Fibroblast of the conjunctiva (primary cell): Measurements from ENCODE around the gene MTHFD1.
A peak's percentile ranks its signal among the peaks of the same experiment; 100 is the strongest.

Source experiments
- DNase-seq: peaks from one replicate; pipeline ENCODE4 v3.0.0-alpha.2; 2010; ENCODE audit warnings: low read depth

The MTHFD1 gene

DNA sequence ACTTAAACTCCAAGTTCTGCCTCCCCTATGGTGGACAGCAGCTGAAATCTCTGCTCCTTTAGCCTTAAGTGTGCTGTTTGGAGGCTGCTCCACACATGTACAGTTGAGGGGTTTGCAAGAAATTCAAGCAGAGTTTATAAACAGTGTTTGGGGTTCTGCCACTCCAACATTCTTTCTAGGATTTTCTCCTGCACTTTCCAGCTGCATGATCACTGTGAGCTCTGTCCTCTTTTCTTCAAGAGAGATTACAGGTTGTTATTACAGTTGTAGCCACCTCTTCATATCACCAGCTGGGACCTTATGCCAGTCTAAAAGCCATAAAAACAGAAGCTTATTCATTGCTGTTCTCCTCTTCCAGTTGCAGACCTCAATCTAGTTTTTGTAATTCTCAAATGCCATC lies 107.1 kb downstream of the MTHFD1 start:
- no peak for DNase-seq

DNA sequence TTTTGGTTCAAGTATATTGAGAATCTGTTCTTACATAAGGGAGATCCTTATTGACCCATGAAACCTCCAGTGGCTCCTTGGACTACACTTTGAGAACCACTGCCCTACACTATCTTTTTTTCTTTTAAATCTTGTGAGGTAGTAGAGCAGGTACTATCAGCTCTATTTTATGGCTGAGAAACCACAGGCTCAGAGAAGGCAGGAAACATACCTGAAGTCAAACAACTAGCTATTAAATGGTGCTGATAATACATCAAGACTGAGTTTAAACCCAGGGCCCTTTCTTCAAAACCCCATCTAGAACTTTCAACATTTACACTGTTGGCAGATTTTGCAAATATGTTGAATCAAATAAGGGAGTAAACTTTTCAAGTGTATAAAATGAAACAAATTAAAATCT lies 108.6 kb downstream of the MTHFD1 start:
- DNase-seq, result no peak

DNA sequence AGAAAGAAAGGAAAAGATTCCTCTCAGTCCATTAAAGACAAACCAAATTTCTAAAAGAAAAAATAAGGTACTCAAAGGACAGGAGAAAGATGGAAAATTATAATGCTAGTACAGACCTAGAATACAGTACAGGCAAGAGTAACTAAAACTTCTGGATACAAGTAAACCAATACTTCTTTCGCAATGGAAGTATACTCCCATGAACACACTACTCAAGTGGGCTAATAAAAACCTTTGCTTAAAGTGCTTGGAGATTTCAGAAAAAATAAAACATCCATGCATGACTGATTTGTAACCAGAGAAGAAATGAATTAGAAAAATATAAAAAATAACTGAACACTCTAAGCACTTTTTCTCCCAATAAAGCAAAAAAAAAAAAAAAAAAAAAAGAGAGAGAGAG lies 111.9 kb downstream of the MTHFD1 start:
- DNase-seq, result no peak

DNA sequence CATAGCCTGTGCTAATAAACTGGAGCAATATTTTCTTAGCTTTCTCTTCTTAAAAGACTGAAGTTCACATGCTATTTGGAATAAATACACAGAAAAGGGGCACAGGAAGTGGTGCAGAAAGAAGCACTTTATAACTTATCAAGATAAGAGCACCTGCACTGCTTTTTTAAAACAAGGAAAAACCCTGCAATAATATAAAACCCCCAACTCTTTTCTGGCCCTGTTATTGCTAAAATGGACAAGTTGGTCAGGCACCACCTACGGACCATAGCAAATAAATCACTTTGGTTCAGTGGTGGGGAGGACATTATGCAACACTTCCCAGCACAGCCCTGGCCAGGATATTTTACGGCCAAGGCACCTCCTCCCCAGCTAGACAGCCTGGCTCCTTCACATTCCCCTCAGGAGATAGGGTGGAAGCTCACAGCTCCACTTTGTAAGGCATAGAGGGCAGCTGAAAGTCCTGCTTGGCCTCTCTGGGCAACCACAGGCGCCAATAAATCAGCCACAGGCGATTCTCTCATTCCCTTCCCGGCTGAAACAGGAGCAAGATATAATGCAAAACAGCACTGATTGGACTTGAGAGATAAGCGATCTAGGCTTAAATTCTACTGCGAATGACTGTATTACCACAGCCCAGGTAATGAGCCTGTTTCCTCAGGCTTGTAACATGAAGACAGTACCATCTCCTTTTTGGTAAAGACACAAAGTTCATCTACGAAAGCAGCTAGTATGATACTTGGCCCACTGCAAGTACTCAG lies 113.4 kb downstream of the MTHFD1 start:
- DNase-seq, result peak; percentile 42

DNA sequence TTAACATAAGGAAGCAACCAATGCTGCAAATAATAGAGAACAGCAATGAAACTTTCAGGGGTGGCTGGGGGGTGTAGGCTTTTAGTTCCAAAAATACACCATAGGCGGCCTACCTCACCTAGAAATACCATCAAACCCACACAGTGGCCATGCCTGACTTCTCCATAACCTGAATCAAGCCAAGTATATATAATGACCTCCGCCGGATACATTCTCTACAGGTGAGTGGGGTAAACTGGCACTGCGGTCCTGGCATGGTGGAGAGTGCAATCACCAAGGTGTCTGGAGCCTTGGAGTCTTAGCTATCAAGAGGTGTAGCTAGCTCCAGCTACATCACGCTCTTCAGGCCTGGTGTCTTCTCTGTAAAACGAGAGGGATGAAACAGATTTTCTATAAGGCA lies 114.3 kb downstream of the MTHFD1 start:
- DNase-seq, result no peak

DNA sequence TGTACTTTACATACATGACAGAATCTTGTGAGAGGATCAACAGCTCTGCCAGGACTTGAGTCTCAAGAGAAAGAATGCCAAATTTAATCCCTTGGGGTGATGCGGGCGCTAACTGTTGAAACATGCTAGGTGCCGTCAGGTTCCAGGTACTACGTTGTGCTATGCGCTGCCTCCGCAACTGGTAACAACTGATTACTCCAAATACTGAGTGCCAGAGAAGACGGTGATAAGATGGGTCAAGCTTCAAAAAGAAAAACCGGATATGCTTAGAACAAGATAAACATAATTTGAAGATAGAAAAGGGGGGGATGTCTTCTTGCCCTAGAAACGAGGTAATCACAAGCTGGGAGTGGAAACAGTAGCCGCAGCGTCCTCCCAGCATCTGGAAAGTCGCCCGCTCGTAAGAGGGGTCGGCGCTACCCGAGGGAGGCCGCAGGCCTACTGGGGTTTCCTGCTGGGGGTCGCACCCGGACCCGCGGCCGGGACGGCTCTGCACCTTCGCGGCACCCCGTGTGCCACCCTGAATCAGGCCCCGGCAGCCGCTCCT lies 114.8 kb downstream of the MTHFD1 start:
- no peak for DNase-seq

DNA sequence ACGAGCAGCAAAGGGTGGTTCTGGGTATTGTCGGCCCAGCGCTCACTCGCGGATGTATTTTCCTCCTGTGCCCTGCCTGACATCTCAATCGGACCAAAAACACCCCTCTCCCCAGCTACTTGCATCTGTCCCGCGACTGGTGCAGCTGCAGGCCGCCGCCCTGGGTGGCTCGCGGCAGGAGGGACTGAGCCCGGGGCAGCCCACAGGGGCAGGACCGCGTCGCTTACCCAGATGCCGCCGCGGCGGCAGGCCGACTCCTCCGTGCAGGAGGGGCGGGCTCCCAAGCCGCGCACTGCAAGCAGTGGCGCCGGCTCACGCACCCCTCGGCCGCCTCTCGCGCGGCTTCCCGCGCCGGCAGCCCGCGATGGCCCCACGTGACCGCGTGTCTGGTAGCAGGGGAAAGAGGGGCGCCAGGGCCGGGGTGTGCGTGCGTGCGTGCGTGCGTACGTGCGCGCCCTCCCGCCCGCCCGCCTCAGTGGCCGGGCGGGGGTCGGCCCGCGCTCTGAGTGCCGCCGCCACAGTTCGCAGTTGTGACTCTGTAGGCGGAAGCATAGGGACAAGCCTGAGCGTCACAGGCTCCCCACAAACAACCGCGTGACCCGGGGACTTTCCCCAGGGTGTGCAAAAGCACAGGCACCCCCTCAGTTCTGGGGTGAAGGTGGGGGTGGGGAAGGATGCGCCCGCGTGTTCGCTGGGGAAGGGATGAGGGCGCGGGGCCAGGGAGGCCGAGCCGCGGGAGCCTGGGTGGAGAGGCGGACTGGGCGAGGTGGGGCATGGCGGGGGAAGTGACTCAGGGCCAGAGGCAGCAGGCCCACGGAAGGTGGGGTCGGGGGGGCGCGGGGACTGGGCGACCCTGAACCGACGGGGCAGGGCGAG lies 115.5 kb downstream of the MTHFD1 start, which contains the start of gene ZBTB25:
Gene ZBTB25 (minus strand): TSS at position 405 of the 876 bp plus-strand sequence. CDS start 13,305 bp downstream, outside the sequence.
- DNase-seq, result peak; percentile 88

DNA sequence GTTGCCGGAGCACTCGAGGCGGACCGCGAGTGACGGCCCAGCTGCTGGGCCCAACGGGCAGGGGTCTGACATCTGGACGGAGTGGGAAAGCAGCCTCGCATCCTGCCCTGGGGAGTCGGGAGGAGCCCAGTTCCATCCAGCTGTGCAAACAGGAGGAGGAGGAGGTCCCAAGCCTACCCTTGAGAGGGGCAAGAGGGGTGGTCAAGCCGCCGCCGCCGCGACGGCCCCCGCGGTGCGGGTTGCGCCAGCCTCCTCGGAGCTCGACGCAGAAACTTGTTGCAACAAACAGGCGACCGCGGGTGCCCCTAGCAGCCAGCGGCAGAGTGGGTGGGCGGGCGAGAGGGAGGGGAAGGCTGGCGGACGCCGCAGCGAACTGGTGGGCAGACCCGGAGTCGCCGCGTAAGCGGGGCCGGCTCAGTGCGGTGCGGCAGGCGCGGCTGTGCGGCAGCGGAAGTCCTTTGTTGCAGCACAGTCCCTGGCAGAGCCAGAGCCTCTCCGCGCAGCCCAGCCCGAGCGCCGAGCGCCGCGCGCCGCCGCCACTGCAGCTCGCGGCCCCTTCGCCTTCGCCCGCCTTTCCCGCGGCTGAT lies 116.2 kb downstream of the MTHFD1 start, which contains the start of gene ZBTB1:
Gene ZBTB1 (plus strand): TSS at position 461 of the 587 bp plus-strand sequence. CDS start 16,735 bp downstream, outside the sequence.
- DNase-seq, result peak; percentile 81

DNA sequence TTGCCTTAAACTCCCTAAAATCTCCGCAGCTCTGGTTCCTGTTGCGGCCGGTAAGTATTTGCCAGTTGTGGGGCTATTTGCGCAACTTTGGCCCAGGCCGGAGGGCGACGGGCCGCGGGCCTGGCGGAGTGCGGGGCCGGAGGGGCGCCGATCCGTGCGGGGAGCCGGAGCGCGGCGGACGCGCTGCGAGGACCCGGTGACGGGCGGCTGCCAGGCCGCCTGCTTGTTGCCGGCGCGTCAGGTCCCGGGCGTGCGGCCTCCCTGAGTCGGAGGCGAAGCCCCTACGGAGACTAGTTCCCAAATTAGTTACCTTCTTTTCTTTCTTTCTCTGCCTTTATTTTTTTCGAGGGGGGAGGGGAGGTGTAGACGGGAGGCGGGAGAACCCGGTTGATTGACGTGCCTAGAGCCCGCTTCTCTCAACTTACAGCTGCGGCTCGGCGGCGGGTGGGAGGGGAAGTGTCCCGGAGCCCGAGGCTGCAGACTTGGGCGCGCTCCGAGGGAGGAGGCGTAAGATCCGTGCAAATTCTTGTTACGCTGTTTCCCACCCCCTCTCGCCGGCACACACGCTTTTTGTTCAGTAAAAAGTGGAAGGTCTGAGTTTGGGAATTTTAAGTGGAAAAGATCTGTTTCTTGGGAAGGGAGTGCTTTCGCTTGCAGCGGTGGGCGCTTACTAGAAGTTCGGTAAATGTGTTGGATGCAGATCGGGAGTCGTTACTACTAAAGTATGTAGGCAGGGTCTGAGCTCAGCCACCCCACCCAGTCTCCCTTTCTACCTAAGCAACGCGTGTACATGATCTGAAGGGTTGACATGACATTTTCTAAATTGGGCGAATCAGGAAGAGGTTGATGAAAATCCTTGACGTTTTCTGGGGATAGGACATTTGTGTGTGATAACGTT lies 117.0 kb downstream of the MTHFD1 start:
- peak; percentile 81 for DNase-seq

DNA sequence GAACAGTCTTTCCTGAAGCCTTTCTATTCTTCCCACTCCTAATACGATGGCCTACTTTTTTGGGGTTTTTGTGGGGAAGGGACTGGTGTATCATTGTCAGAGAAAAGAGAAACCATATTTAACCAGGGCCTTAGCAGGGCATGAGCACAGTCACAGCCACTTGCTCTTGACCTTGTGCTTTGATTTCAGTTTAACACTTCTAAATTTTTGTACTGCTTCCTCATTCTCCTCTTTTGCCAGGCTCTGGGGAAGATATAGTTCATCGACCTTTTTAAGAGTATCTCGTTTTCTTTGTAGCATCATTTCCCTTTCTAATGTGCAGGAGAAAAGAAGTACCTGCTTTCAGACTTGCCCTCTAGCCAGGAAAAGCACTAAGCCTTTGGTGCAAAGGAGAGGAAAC lies 118.6 kb downstream of the MTHFD1 start:
- DNase-seq, result no peak

DNA sequence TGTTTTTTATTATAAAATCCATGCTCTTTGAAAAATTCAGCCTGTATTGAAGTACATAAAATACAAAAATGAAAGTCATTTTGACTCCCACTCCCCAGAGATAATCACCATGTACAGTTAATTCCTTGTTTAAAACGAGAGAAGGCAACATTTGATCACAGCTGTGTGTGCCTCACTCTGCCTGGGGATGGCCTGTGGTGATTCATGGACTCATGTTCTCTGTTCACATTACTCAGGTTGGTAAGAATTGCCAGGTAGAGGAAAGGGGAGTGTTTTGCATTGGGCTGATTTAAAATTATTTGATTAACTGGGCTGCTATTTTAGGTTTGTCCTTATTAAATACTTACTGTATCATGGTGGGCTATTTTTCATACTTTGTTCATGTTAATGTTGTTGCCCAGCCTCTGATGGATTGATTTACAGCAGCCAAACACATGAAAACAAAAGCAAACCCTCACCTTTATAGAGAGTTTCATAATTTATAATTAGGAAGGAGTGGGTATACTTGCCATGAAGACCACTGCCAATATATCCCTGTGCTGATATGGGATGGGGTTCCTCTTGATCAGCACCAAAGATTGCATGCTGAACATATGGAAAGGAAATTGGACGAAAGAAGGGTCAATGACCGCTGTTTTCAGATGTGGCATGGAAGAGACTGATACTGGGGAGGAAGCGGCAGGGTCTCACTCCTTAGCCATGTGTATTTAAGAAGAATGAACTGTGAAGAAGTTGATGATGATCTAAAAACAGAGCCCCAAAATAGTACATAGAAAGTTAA lies 119.4 kb downstream of the MTHFD1 start:
- no peak for DNase-seq

DNA sequence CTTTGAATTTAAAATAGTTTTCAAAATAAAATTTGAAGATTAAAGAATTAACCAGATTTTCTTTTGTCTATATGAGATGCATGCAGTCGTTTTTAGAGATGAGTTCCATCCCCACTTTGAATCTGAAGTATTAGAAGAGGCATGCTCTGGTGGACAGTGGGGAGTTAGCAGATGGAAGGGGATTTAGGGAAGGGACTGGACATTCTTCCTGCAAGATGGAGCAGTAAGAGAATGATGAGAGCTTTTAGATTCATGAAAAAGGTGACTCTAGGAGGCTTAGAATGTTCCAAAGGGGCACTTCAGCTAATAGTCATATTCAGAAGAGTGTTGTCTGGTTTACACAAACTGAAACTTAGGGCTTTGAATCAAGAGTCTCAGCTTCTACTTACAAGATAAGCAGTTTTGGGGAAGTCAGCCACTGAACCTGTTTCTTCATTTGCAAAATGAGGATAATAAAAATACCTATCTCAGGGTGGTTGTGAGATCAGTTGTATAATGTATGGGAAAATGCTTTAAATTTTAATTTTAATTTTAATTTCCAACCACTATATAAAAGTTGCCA lies 120.1 kb downstream of the MTHFD1 start:
- DNase-seq, result no peak

DNA sequence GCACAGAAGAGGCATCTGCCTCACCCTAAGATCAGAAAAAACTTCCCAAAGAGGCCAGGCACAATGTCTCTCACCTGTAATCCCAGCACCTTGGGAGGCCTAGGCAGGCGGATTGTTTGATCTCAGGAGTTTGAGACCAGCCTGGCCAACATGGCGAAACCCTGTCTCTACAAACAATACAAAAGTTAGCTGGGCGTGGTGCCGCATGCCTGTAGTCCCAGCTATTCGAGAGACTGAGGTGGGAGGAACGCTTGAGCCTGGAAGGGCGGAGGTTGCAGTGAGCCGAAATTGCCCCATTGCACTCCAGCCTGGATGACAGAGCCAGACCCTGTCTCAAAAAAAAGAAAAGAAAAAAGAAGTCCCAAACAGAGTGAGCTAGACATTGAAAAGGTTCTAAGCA lies 120.9 kb downstream of the MTHFD1 start:
- no peak for DNase-seq
